B cell (primary cell): ENCODE data around the gene CHTF8.

Experiments used
- EZH2 ChIP-seq: IDR thresholded peaks from 2 replicates; pipeline ENCODE4 v1.6.1; 2012; ENCODE audit warnings: borderline replicate concordance, low read depth, mild to moderate bottlenecking, moderate library complexity, low read length; ENCODE audit not compliant: insufficient read depth, poor library complexity, severe bottlenecking
- TF ChIP-seq, protein P1 (sequence below): fragments of 200-600 bp; IDR thresholded peaks from one replicate; pipeline ENCODE4 v1.8.0; 2022; ENCODE audit warnings: antibody characterized with exemption, mild to moderate bottlenecking

DNA sequence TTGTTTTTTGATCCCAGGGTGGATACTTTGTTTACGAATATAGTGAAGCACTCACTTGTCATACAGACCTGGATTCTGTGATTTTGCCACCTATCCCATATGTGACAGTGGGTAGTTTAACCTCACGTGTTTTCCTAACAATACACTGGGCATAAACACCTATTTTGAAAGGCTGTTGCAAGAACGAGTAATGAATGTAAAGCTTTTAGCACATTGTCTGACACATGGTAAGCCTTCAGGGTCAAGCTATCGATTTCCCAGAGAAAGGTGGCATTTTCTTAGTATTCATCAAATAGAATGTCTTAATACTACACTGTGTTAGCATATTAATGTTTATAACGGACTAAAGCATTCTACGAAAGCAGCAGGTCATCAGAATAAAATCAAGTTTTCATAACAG, 1.9 kb downstream of the CHTF8 start:
- TF ChIP-seq, protein P1, sequence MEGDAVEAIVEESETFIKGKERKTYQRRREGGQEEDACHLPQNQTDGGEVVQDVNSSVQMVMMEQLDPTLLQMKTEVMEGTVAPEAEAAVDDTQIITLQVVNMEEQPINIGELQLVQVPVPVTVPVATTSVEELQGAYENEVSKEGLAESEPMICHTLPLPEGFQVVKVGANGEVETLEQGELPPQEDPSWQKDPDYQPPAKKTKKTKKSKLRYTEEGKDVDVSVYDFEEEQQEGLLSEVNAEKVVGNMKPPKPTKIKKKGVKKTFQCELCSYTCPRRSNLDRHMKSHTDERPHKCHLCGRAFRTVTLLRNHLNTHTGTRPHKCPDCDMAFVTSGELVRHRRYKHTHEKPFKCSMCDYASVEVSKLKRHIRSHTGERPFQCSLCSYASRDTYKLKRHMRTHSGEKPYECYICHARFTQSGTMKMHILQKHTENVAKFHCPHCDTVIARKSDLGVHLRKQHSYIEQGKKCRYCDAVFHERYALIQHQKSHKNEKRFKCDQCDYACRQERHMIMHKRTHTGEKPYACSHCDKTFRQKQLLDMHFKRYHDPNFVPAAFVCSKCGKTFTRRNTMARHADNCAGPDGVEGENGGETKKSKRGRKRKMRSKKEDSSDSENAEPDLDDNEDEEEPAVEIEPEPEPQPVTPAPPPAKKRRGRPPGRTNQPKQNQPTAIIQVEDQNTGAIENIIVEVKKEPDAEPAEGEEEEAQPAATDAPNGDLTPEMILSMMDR, result no peak
- TF ChIP-seq EZH2, result no peak
